Mucosa of descending colon (tissue), 3 donors: Measurements from ENCODE around the gene LASP1NB.

Experiments
- ATAC-seq: fragments of 200-7000 bp; cut with Tn5 transposase; one replicate; pipeline ENCODE4 v1.9.1; 2020; ENCODE audit warnings: mild to moderate bottlenecking, moderate library complexity
- DNase-seq, 3 donors: peaks; one replicate each; pipeline ENCODE4 v3.0.0-alpha.2; 2020
- H3K36me3 ChIP-seq: fragments of 200-600 bp; one replicate; pipeline ENCODE4 v1.8.0; 2021; ENCODE audit warnings: low read depth, mild to moderate bottlenecking
- H3K4me1 ChIP-seq: fragments of 200-600 bp; one replicate; pipeline ENCODE4 v1.8.0; 2021; ENCODE audit warnings: low read depth, mild to moderate bottlenecking
- H3K4me3 ChIP-seq: fragments of 200-600 bp; one replicate; pipeline ENCODE4 v1.8.0; 2021; ENCODE audit warnings: mild to moderate bottlenecking
- H3K9me3 ChIP-seq: fragments of 200-600 bp; one replicate; pipeline ENCODE4 v1.8.0; 2021; ENCODE audit warnings: mild to moderate bottlenecking
- intact Hi-C, 2 donors: fragments of 100-400 bp; cut with DNase I in 1 of 2; cut with micrococcal nuclease in 1 of 2; formaldehyde crosslinking; loops; one replicate each; pipeline versions ENCODE4 v1.11.0 to v1.11.1; 2022; cut with DNase I, micrococcal nuclease
- TF ChIP-seq, protein P1 (sequence below): fragments of 200-600 bp; IDR thresholded peaks from one replicate; pipeline ENCODE4 v1.8.0; 2022; ENCODE audit warnings: antibody characterized with exemption, mild to moderate bottlenecking
- donor health status: DM: no; HTN: no; CAD: no; lungs with moderate emphysema.
- donor health status: DM: no; HTN: no; CAD: no.
- donor health status: DM: no; HTN: yes; CAD: no.

The LASP1NB gene

DNA sequence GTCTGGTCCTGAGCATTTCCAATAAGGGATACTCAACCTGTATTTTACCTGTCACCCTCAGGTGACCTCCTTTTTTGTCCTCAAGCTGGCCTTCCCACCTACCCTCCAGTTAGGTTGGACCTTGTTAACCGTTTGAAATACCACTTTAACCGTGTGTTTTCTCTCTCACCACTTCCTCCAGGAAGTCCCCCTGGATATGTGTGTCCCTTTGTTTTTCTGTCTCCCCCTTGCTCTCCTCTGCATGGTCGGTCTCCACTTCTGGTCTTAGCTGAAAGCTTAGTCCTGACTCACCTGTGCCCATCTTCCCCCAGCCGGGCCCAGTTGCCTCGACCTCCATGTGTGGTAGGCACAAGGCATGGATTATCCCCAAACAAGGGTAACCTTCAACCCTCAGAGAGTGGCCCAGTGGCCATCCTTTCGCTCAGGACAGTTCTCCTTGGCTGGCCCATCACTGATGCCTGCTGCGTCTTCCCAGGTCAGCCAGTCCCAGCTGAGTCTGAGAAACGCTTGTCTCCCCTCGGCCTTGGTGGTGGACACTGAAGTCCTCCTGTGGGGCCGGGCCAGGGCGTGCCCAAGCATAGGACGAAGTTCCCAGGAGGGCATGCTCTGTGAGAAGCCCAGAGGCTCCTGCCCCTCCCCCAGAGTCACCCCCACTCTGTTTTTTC lies 35.5 kb upstream of the LASP1NB start:
- Histone ChIP-seq H3K36me3 (no peaks in the 10 kb centered on the region), H3K4me3 (no peak overlapping the region), H3K9me3 (no peaks in the 10 kb centered on the region), H3K4me1 (peaks cover 44% of the 10 kb centered on the region)
- no peak for DNase-seq
- TF ChIP-seq, protein P1, sequence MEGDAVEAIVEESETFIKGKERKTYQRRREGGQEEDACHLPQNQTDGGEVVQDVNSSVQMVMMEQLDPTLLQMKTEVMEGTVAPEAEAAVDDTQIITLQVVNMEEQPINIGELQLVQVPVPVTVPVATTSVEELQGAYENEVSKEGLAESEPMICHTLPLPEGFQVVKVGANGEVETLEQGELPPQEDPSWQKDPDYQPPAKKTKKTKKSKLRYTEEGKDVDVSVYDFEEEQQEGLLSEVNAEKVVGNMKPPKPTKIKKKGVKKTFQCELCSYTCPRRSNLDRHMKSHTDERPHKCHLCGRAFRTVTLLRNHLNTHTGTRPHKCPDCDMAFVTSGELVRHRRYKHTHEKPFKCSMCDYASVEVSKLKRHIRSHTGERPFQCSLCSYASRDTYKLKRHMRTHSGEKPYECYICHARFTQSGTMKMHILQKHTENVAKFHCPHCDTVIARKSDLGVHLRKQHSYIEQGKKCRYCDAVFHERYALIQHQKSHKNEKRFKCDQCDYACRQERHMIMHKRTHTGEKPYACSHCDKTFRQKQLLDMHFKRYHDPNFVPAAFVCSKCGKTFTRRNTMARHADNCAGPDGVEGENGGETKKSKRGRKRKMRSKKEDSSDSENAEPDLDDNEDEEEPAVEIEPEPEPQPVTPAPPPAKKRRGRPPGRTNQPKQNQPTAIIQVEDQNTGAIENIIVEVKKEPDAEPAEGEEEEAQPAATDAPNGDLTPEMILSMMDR: no peak
- ATAC-seq: no peak
- intact Hi-C loops: no loop called here

DNA sequence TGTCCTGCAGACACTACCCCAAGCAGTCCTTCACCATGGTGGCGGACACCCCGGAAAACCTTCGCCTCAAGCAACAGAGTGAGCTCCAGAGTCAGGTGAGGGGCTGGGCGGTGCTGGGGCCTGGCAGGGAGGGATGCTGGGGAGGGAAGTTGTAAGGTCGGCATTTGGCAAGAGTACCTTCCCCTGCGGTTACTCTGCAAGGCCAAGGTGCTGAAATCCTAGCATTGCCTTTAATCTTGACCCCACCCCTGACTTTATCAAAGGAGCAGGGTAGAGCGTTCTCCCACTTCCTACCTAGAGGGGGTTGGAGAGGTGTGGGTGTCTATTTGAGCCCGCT lies 35.0 kb upstream of the LASP1NB start:
- H3K4me1 ChIP-seq: peaks cover 39% of the 10 kb centered on the region
- TF ChIP-seq, protein P1: no peak
- no peak overlapping the region for H3K4me3 ChIP-seq
- intact Hi-C loops: no loop called here
- DNase-seq (no peak), ATAC-seq (no peak)
- no peaks in the 10 kb centered on the region for H3K36me3 ChIP-seq
- no peaks in the 10 kb centered on the region for H3K9me3 ChIP-seq

DNA sequence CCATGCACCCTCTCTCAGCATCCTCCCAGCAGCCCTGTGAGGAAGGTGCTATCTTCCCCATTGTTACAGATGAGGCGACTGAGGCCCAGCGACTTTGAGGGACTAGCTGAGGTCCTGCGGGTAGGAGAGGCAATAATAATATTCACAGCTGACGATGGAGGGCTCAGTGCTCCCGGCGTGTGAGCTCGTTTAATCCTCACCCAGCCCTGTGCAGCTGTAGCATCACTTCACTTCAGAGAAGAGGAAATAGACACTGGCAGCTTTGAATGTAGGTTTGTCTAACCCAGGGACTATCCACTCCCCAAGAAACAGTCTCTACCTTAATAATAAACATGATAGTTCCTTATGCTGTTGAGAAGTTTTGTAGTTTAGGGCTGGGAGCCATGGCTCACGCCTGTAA lies 34.0 kb upstream of the LASP1NB start:
- no peak overlapping the region for H3K4me3 ChIP-seq
- no peak for ATAC-seq
- no peak for DNase-seq
- TF ChIP-seq, protein P1: no peak
- no peaks in the 10 kb centered on the region for H3K36me3 ChIP-seq
- peaks cover 31% of the 10 kb centered on the region for H3K4me1 ChIP-seq
- intact Hi-C loops: no loop called here
- H3K9me3 ChIP-seq: no peaks in the 10 kb centered on the region

DNA sequence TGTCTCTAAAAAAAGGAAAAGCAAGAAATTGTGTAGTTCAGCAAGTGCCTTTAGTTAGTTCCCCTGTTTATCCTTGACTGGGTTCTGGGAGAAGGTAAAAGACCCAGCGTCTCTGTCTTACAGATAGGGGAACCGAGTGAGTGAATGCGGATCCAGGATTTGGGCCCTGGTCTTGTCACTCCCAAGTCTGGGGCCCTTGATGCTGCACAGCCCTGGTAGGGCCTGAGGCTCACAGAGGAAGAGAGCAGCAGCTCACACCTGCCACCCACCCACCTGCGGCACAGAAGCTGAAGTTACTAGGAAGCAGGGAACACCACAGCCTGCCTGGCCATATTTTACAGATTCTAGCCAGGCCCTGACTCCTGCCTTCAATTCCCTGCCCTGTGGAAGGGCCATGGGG lies 33.3 kb upstream of the LASP1NB start:
- ATAC-seq (peak; percentile 10), DNase-seq (no peak)
- Histone ChIP-seq H3K4me3 (no peak overlapping the region), H3K36me3 (no peaks in the 10 kb centered on the region), H3K9me3 (no peaks in the 10 kb centered on the region), H3K4me1 (peaks cover 31% of the 10 kb centered on the region)
- intact Hi-C loops: no loop called here
- TF ChIP-seq, protein P1: no peak

DNA sequence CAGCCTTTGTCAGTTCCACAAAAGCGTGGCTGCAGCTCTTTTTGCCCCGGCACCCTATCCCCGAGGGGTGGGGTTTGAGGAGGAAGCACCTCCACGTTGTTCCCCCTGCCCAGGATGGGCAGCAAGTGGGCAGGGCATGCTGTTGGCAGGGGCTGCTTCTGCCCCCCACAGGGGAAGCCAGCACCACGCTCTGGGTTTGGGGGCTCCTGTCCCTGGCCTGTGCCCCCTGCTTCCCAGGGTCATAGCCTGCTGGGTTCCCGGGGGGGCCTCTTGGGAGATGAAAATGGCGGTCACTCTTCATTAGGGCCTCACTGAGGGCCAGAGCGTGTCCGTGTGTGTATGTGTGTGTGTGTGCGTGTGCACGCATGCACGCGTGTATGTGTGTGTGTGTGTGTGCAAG lies 32.8 kb upstream of the LASP1NB start:
- Histone ChIP-seq H3K4me3 (no peak overlapping the region), H3K36me3 (no peaks in the 10 kb centered on the region), H3K4me1 (peaks cover 36% of the 10 kb centered on the region), H3K9me3 (no peaks in the 10 kb centered on the region)
- intact Hi-C loops: no loop called here
- ATAC-seq (no peak), DNase-seq (no peak)
- TF ChIP-seq, protein P1: no peak

DNA sequence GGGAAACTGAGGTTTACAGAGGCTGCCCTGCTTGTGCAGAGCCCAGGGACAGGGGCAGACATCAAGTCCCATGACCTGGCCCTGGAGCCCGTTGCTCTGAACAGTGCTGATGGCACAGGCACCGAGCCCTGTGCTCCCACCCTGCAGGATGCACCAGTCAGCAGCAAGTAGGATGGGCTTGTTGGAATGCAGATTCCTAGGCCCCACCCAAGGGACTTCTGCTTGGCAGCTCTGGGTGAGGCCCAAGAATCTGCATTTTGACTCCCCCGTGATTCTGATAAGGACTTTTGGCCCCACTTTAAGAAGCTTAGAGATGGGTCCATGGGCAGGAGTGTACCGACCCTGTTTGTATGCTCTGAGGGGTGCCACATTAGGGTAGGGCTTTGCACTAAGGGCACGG lies 32.3 kb upstream of the LASP1NB start:
- Histone ChIP-seq H3K4me3 (no peak overlapping the region), H3K36me3 (peaks cover under 1% of the 10 kb centered on the region), H3K9me3 (no peaks in the 10 kb centered on the region), H3K4me1 (peaks cover 40% of the 10 kb centered on the region)
- TF ChIP-seq, protein P1: no peak
- ATAC-seq (no peak), DNase-seq (no peak)
- intact Hi-C loops: no loop called here
